RWPE2 (cell line): ENCODE data around the gene ZNF326.
A peak's percentile ranks its signal among the peaks of the same experiment; 100 is the strongest.
"Not testable (repeated sequence)": the region's sequence is repeated elsewhere in the genome, so short reads cannot be mapped to it uniquely, and the experiment has no call there.

Source experiments
- ATAC-seq: fragments of 200-7000 bp; cut with Tn5 transposase; 3 replicates; pipeline ENCODE4 v1.9.1; 2021; ENCODE audit warnings: low read depth
- DNase-seq: peaks from one replicate; pipeline ENCODE4 v3.0.0-alpha.2; 2020; ENCODE audit warnings: low spot score
- H3K27ac ChIP-seq: fragments of 450-650 bp; 2 replicates; pipeline ENCODE4 v1.5.1; 2017; ENCODE audit warnings: mild to moderate bottlenecking; ENCODE audit not compliant: poor library complexity, severe bottlenecking
- H3K27me3 ChIP-seq: fragments of 250-450 bp; sonication (Bioruptor Pico); 2 replicates; pipeline ENCODE4 v1.5.1; 2021; ENCODE audit warnings: mild to moderate bottlenecking, moderate library complexity; ENCODE audit not compliant: insufficient read depth, poor library complexity, severe bottlenecking
- H3K36me3 ChIP-seq: fragments of 250-450 bp; sonication (Bioruptor Pico); 2 replicates; pipeline ENCODE4 v1.5.1; 2020; ENCODE audit warnings: low read depth, mild to moderate bottlenecking, moderate library complexity
- H3K4me1 ChIP-seq: fragments of 250-450 bp; sonication (Bioruptor Pico); 2 replicates; pipeline ENCODE4 v1.5.1; 2021; ENCODE audit warnings: mild to moderate bottlenecking, moderate library complexity; ENCODE audit not compliant: insufficient read depth, poor library complexity, severe bottlenecking
- H3K4me3 ChIP-seq: fragments of 250-450 bp; sonication (Bioruptor Pico); 2 replicates; pipeline ENCODE4 v1.5.1; 2021; ENCODE audit warnings: mild to moderate bottlenecking, moderate library complexity; ENCODE audit not compliant: severe bottlenecking
- H3K9me3 ChIP-seq: fragments of 250-450 bp; sonication (Bioruptor Pico); 2 replicates; pipeline ENCODE4 v1.5.1; 2021; ENCODE audit warnings: mild to moderate bottlenecking, moderate library complexity; ENCODE audit not compliant: severe bottlenecking
- CTCF ChIP-seq: fragments of 450-650 bp; IDR thresholded peaks from one replicate; pipeline ENCODE4 v1.5.1; 2017; ENCODE audit warnings: mild to moderate bottlenecking, moderate library complexity; ENCODE audit not compliant: poor library complexity, severe bottlenecking

The ZNF326 gene

GRCh38 chr1:89993541-89993940, 1.4 kb upstream of the ZNF326 start:
- ATAC-seq (no peak), DNase-seq (no peak)
- no peaks in the 10 kb centered on the region for H3K9me3 ChIP-seq
- peaks cover 36% of the 10 kb centered on the region for H3K4me1 ChIP-seq
- no peaks in the 10 kb centered on the region for H3K27me3 ChIP-seq
- H3K4me3 ChIP-seq, result no peak overlapping the region
- peaks cover 11% of the 10 kb centered on the region for H3K36me3 ChIP-seq
- H3K27ac ChIP-seq, result no peak overlapping the region
- no peak for TF ChIP-seq CTCF

- Histone ChIP-seq H3K4me1 (peaks cover 41% of the 10 kb centered on the region), H3K27ac (peak overlapping the region; percentile 75), H3K9me3 (no peaks in the 10 kb centered on the region), H3K27me3 (no peaks in the 10 kb centered on the region), H3K36me3 (peaks cover 15% of the 10 kb centered on the region), H3K4me3 (peak overlapping the region; percentile 87)
- no peak for DNase-seq
- ATAC-seq, result no peak
- no peak for TF ChIP-seq CTCF
These were observed 592 bp upstream of the ZNF326 start for GRCh38 chr1:89994231-89994804.

- H3K9me3 ChIP-seq, result no peaks in the 10 kb centered on the region
- DNase-seq (no peak), ATAC-seq (no peak)
- H3K27me3 ChIP-seq, result no peaks in the 10 kb centered on the region
- peak overlapping the region; percentile 87 for H3K4me3 ChIP-seq
- TF ChIP-seq CTCF, result no peak
- H3K36me3 ChIP-seq, result peaks cover 25% of the 10 kb centered on the region
- H3K27ac ChIP-seq, result peak overlapping the region; percentile 75
- peaks cover 38% of the 10 kb centered on the region for H3K4me1 ChIP-seq
These were observed 914 bp downstream of the ZNF326 start for GRCh38 chr1:89995598-89996449.

GRCh38 chr1:89996450-89997110, 1.7 kb downstream of the ZNF326 start:
- ATAC-seq (no peak), DNase-seq (no peak)
- no peaks in the 10 kb centered on the region for H3K9me3 ChIP-seq
- peaks cover 30% of the 10 kb centered on the region for H3K4me1 ChIP-seq
- peaks cover 25% of the 10 kb centered on the region for H3K36me3 ChIP-seq
- H3K27me3 ChIP-seq, result no peaks in the 10 kb centered on the region
- H3K4me3 ChIP-seq, result peak overlapping the region; percentile 87
- no peak overlapping the region for H3K27ac ChIP-seq
- TF ChIP-seq CTCF, result no peak

GRCh38 chr1:89997152-89997551, 2.2 kb downstream of the ZNF326 start:
- Histone ChIP-seq H3K4me1 (peaks cover 30% of the 10 kb centered on the region), H3K4me3 (peak overlapping the region; percentile 87)
- ATAC-seq, result not testable (repeated sequence)

More at GRCh38 chr1:89997152-89997551, 2.2 kb downstream of the ZNF326 start:
- peaks cover 25% of the 10 kb centered on the region for H3K36me3 ChIP-seq
- H3K27ac ChIP-seq, H3K27me3 ChIP-seq, DNase-seq, H3K9me3 ChIP-seq: not testable (repeated sequence)
